ENCODE measurements around the gene HMCN2.

Gene HMCN2

DNA sequence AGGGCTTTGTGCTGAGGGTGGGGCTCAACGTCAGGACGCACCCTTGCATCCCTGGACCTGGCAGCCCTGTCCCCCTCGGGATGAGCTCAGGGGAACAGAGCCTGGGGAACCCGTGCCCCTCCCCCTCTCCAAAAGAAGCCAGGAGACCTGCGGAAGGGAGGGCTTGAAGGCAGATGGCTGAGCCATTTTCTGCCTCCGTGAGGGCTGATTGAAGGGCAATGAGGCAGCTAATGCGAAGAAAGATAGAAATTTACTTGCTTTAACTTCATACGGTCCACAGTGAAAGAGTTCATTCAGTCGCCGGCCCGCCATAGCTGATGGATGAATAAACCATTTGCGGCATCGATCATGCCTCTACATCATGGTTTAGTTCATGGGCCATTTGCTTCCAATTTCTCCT, 208.0 kb downstream of the HMCN2 start:
- no peak for DNase-seq

GRCh38 chr9:130474106-130474505, 208.5 kb downstream of the HMCN2 start:
- no peak for DNase-seq

- DNase-seq = no peak
Measured at GRCh38 chr9:130476151-130476730, 210.7 kb downstream of the HMCN2 start.

- no peak for DNase-seq
Measured at GRCh38 chr9:130477564-130477963, 212.0 kb downstream of the HMCN2 start.

- no peak for DNase-seq
Measured at GRCh38 chr9:130478152-130478551, 212.6 kb downstream of the HMCN2 start.

DNA sequence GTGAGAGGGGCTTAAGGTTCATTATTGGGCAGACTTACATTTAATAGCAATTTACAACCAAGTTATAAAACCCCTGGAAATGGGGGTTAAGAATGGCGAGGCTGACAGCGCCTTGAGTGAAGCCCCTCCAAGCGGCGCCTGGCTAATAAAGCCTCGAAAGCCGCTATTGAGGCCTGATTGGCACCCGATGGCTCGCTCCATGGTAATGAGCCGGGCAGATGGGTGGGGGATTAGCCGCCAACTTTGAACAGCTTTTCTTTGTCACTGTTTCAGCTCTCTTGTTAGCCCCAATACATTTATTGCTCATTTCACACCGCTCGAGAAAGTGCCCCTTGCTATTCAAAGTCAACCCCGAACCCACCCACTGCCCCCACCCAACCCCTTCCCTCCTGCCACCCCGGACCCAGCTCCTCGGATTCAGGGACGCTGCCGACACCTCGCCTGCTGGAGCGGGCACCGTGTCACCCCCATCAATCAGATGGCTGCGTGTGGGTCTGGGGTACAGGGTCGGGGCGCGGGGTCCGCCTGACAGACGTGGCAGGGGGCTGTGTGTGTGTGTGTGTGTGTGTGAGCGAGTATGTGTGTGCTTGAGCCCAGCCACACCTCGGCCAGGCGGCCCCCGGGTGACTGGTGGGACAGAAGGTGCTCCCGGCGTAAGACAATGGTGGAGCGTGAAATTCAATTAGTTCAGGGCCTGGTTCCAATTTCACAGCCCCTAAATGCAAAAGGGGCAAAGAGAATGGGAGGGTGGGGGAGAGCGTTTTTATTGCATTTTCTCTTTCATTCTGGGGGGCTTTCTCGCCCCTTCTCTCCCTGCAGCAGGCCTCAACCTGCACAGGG, 213.4 kb downstream of the HMCN2 start:
- DNase-seq = no peak

DNA sequence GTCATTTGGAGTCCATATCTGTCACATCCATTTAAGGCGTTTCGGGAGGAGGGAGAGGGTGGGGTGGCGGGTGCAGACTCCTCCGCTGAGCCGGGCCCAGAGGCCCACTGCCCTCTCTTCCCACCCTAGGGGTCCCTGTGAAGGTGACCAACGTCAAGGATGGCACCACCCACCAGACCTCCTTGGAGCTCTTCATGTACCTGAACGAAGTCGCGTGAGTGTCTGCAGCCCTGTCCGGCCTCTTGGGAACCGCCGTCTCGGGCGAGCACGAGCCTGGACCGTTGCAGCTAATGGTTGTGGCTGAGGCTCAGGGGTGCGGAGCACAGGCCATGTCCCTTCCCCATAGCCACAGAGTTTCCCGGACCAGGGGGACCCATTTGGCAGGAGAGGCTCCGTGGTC, 214.0 kb downstream of the HMCN2 start:
- no peak for DNase-seq

GRCh38 chr9:130480673-130481072, 215.1 kb downstream of the HMCN2 start:
- DNase-seq = no peak

- peak; percentile 8 for DNase-seq
Measured at GRCh38 chr9:130482463-130482862, 216.9 kb downstream of the HMCN2 start.

GRCh38 chr9:130483371-130483971, 217.9 kb downstream of the HMCN2 start:
- no peak for DNase-seq
